Dendritic cell treated with granulocyte-macrophage colony-stimulating factor and Interleukin-4, amounts not matched to agents 40 ng/mL and 50 ng/mL, for 4 days (primary cell): ENCODE measurements around the gene ZIC4.

Source experiments
- H3K27ac Mint-ChIP-seq: one replicate; pipeline ENCODE4 v1.8.0; 2022; ENCODE audit warnings: mild to moderate bottlenecking, mixed read lengths
- H3K27me3 Mint-ChIP-seq: one replicate; pipeline ENCODE4 v1.8.0; 2022; ENCODE audit warnings: mild to moderate bottlenecking, mixed read lengths
- H3K36me3 Mint-ChIP-seq: one replicate; pipeline ENCODE4 v1.8.0; 2022; ENCODE audit warnings: low read depth, mixed read lengths
- H3K4me1 Mint-ChIP-seq: one replicate; pipeline ENCODE4 v1.8.0; 2022; ENCODE audit warnings: low read depth, mixed read lengths
- H3K4me3 Mint-ChIP-seq: one replicate; pipeline ENCODE4 v1.8.0; 2022; ENCODE audit warnings: mild to moderate bottlenecking, moderate library complexity, mixed read lengths
- H3K9me3 Mint-ChIP-seq: one replicate; pipeline ENCODE4 v1.8.0; 2022; ENCODE audit warnings: mixed read lengths
- intact Hi-C: fragments of 100-400 bp; cut with micrococcal nuclease; formaldehyde crosslinking; loops from one replicate; pipeline ENCODE4 v1.15.0; 2022

ZIC4 gene

GRCh38 chr3:147384210-147385058 is 21.9 kb downstream of the ZIC4 start:
- H3K27ac Mint-ChIP-seq: no peak overlapping the region
- H3K4me1 Mint-ChIP-seq: no peaks in the 10 kb centered on the region
- intact Hi-C loops: no loop called here
- H3K36me3 Mint-ChIP-seq: no peaks in the 10 kb centered on the region
- H3K4me3 Mint-ChIP-seq: no peak overlapping the region
- H3K9me3 Mint-ChIP-seq: peaks cover 8% of the 10 kb centered on the region
- peaks cover 92% of the 10 kb centered on the region for H3K27me3 Mint-ChIP-seq

GRCh38 chr3:147383617-147384016 is 22.7 kb downstream of the ZIC4 start:
- intact Hi-C loops: no loop called here
- H3K9me3 Mint-ChIP-seq: peaks cover 8% of the 10 kb centered on the region
- H3K27ac Mint-ChIP-seq: no peak overlapping the region
- no peaks in the 10 kb centered on the region for H3K36me3 Mint-ChIP-seq
- H3K4me1 Mint-ChIP-seq: no peaks in the 10 kb centered on the region
- H3K27me3 Mint-ChIP-seq: peaks cover 92% of the 10 kb centered on the region
- no peak overlapping the region for H3K4me3 Mint-ChIP-seq

GRCh38 chr3:147381596-147381995 is 24.7 kb downstream of the ZIC4 start:
- peaks cover 91% of the 10 kb centered on the region for H3K27me3 Mint-ChIP-seq
- intact Hi-C loops: no loop called here
- H3K4me1 Mint-ChIP-seq: no peaks in the 10 kb centered on the region
- peaks cover 16% of the 10 kb centered on the region for H3K9me3 Mint-ChIP-seq
- H3K4me3 Mint-ChIP-seq: no peak overlapping the region
- no peak overlapping the region for H3K27ac Mint-ChIP-seq
- no peaks in the 10 kb centered on the region for H3K36me3 Mint-ChIP-seq

- intact Hi-C loops: no loop called here
- Mint-ChIP-seq H3K27ac (no peak overlapping the region), H3K9me3 (peaks cover 16% of the 10 kb centered on the region), H3K4me3 (no peak overlapping the region), H3K27me3 (peaks cover 87% of the 10 kb centered on the region), H3K36me3 (no peaks in the 10 kb centered on the region), H3K4me1 (no peaks in the 10 kb centered on the region)
Measured at GRCh38 chr3:147380977-147381376, 25.4 kb downstream of the ZIC4 start.

GRCh38 chr3:147380387-147380951 is 25.9 kb downstream of the ZIC4 start:
- peaks cover 16% of the 10 kb centered on the region for H3K9me3 Mint-ChIP-seq
- no peaks in the 10 kb centered on the region for H3K36me3 Mint-ChIP-seq
- no peak overlapping the region for H3K27ac Mint-ChIP-seq
- intact Hi-C loops: no loop called here
- H3K4me3 Mint-ChIP-seq: no peak overlapping the region
- H3K4me1 Mint-ChIP-seq: no peaks in the 10 kb centered on the region
- H3K27me3 Mint-ChIP-seq: peaks cover 84% of the 10 kb centered on the region

- Mint-ChIP-seq H3K4me3 (no peak overlapping the region), H3K36me3 (no peaks in the 10 kb centered on the region), H3K27me3 (peaks cover 82% of the 10 kb centered on the region), H3K9me3 (peaks cover 14% of the 10 kb centered on the region), H3K27ac (no peak overlapping the region), H3K4me1 (no peaks in the 10 kb centered on the region)
- intact Hi-C loops: no loop called here
Measured at GRCh38 chr3:147379651-147380050, 26.7 kb downstream of the ZIC4 start.

GRCh38 chr3:147377412-147378367 is 28.7 kb downstream of the ZIC4 start:
- Mint-ChIP-seq H3K27ac (no peak overlapping the region), H3K27me3 (peaks cover 81% of the 10 kb centered on the region), H3K36me3 (no peaks in the 10 kb centered on the region), H3K9me3 (peaks cover 8% of the 10 kb centered on the region), H3K4me1 (no peaks in the 10 kb centered on the region), H3K4me3 (no peak overlapping the region)
- intact Hi-C loops: no loop called here

GRCh38 chr3:147373301-147373700 is 33.0 kb downstream of the ZIC4 start:
- H3K4me1 Mint-ChIP-seq: no peaks in the 10 kb centered on the region
- H3K27me3 Mint-ChIP-seq: peaks cover 87% of the 10 kb centered on the region
- peaks cover 7% of the 10 kb centered on the region for H3K9me3 Mint-ChIP-seq
- no peaks in the 10 kb centered on the region for H3K36me3 Mint-ChIP-seq
- H3K4me3 Mint-ChIP-seq: no peak overlapping the region
- H3K27ac Mint-ChIP-seq: no peak overlapping the region
- intact Hi-C loops: no loop called here

- intact Hi-C loops: no loop called here
- Mint-ChIP-seq H3K27me3 (peaks cover 86% of the 10 kb centered on the region), H3K27ac (no peak overlapping the region), H3K9me3 (no peaks in the 10 kb centered on the region), H3K4me3 (no peak overlapping the region), H3K36me3 (no peaks in the 10 kb centered on the region), H3K4me1 (no peaks in the 10 kb centered on the region)
Measured at GRCh38 chr3:147372525-147373027, 33.8 kb downstream of the ZIC4 start.

- intact Hi-C loops: no loop called here
- Mint-ChIP-seq H3K9me3 (no peaks in the 10 kb centered on the region), H3K4me1 (no peaks in the 10 kb centered on the region), H3K36me3 (no peaks in the 10 kb centered on the region), H3K27ac (no peak overlapping the region), H3K4me3 (no peak overlapping the region), H3K27me3 (peaks cover 80% of the 10 kb centered on the region)
Measured at GRCh38 chr3:147371771-147372340, 34.5 kb downstream of the ZIC4 start.

- H3K4me3 Mint-ChIP-seq: no peak overlapping the region
- H3K27ac Mint-ChIP-seq: no peak overlapping the region
- H3K9me3 Mint-ChIP-seq: no peaks in the 10 kb centered on the region
- intact Hi-C loops: no loop called here
- no peaks in the 10 kb centered on the region for H3K4me1 Mint-ChIP-seq
- no peaks in the 10 kb centered on the region for H3K36me3 Mint-ChIP-seq
- H3K27me3 Mint-ChIP-seq: peaks cover 76% of the 10 kb centered on the region
Measured at GRCh38 chr3:147371140-147371539, 35.2 kb downstream of the ZIC4 start.

GRCh38 chr3:147370349-147370748 is 36.0 kb downstream of the ZIC4 start:
- Mint-ChIP-seq H3K4me1 (no peaks in the 10 kb centered on the region), H3K27me3 (peaks cover 73% of the 10 kb centered on the region), H3K36me3 (no peaks in the 10 kb centered on the region), H3K27ac (no peak overlapping the region), H3K9me3 (no peaks in the 10 kb centered on the region), H3K4me3 (no peak overlapping the region)
- intact Hi-C loops: no loop called here

GRCh38 chr3:147369661-147370123 is 36.7 kb downstream of the ZIC4 start:
- H3K27ac Mint-ChIP-seq: no peak overlapping the region
- no peak overlapping the region for H3K4me3 Mint-ChIP-seq

More at GRCh38 chr3:147369661-147370123, 36.7 kb downstream of the ZIC4 start:
- Mint-ChIP-seq H3K9me3 (no peaks in the 10 kb centered on the region), H3K4me1 (no peaks in the 10 kb centered on the region), H3K36me3 (no peaks in the 10 kb centered on the region), H3K27me3 (peaks cover 72% of the 10 kb centered on the region)
- intact Hi-C loops: no loop called here
